DMS53 treated with DMSO at 0.1 percent for 48 hours (cell line): ENCODE measurements around the gene TOR4A.

Experiments used
- DNase-seq: peaks from one replicate; lab custom pipeline; 2025; ENCODE audit not compliant: unreplicated experiment; lab: John Stamatoyannopoulos, UW

Gene TOR4A

GRCh38 chr9:137270929-137271695, 6.4 kb upstream of the TOR4A start:
- DNase-seq, result no peak

GRCh38 chr9:137271696-137272076, 5.8 kb upstream of the TOR4A start:
- no peak for DNase-seq

- DNase-seq, result peak; percentile 55
Measured at GRCh38 chr9:137272241-137273094, 5.1 kb upstream of the TOR4A start.

- peak; percentile 60 for DNase-seq
Measured at GRCh38 chr9:137273095-137273490, 4.4 kb upstream of the TOR4A start.

GRCh38 chr9:137273611-137274320, 3.8 kb upstream of the TOR4A start:
- peak; percentile 71 for DNase-seq

GRCh38 chr9:137275203-137275587, 2.3 kb upstream of the TOR4A start:
- DNase-seq, result no peak

- DNase-seq, result no peak
Measured at GRCh38 chr9:137275588-137276472, 1.7 kb upstream of the TOR4A start.

- no peak for DNase-seq
Measured at GRCh38 chr9:137276473-137277328, 825 bp upstream of the TOR4A start.

- DNase-seq, result no peak
Measured at GRCh38 chr9:137278061-137278701, 655 bp downstream of the TOR4A start.

GRCh38 chr9:137278721-137279711, 1.5 kb downstream of the TOR4A start:
- DNase-seq, result no peak

- DNase-seq, result no peak
Measured at GRCh38 chr9:137279741-137280473, 2.4 kb downstream of the TOR4A start.

GRCh38 chr9:137280474-137281344, 3.2 kb downstream of the TOR4A start:
- no peak for DNase-seq

GRCh38 chr9:137281345-137282116, 4.0 kb downstream of the TOR4A start:
- no peak for DNase-seq

- DNase-seq, result peak; percentile 66
Measured at GRCh38 chr9:137286975-137287383, 9.5 kb downstream of the TOR4A start.

GRCh38 chr9:137293094-137293481, 15.6 kb downstream of the TOR4A start:
- DNase-seq, result no peak
